Vagina (tissue), 2 donors: ENCODE measurements around the gene CNTROB.

Source experiments
- POLR2A ChIP-seq, 2 donors: fragments of 450-650 bp; IDR thresholded peaks; one replicate each; pipeline ENCODE4 v1.6.1; 2017; ENCODE audit warnings: antibody characterized with exemption in 2 of 2, mild to moderate bottlenecking in 2 of 2, moderate library complexity in 2 of 2
- TF ChIP-seq, protein P1 (sequence below), 3 experiments: fragments of 450-650 bp in 2 of 3; fragments of 200-600 bp in 1 of 3; sonication (generic) in 1 of 3; IDR thresholded peaks; one replicate each; pipeline ENCODE4 v1.5.1; 2017 to 2019; ENCODE audit warnings: antibody characterized with exemption in 3 of 3, mild to moderate bottlenecking in 2 of 3, moderate library complexity in 2 of 3

DNA sequence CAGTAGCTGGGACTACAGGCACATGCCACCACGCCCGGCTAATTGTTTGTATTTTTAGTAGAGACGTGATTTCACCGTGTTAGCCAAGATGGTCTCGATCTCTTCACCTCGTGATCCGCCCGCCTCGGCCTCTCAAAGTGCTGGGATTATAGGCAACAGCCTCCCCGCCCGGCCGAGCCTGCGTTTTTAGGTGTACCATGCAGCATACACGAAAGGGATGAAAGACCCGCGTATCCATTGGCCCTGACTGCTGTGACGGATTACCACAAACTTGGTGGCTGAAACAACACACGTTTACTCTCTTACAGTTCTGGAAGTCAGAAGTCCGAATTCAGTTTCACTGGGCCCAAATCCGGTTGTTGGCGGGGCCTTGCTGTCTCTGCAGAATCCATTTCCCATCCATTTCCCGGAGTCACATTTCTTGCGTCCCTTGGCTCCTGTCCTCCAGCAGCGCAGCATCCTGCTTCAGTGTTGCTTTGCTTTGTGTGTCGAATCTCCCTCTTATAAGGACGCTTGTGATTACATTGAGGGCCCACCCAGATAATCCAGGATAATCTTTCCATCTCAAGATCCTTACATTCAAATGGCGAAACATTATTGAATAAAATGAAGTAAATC lies 62.1 kb downstream of the CNTROB start:
- TF ChIP-seq, protein P1, sequence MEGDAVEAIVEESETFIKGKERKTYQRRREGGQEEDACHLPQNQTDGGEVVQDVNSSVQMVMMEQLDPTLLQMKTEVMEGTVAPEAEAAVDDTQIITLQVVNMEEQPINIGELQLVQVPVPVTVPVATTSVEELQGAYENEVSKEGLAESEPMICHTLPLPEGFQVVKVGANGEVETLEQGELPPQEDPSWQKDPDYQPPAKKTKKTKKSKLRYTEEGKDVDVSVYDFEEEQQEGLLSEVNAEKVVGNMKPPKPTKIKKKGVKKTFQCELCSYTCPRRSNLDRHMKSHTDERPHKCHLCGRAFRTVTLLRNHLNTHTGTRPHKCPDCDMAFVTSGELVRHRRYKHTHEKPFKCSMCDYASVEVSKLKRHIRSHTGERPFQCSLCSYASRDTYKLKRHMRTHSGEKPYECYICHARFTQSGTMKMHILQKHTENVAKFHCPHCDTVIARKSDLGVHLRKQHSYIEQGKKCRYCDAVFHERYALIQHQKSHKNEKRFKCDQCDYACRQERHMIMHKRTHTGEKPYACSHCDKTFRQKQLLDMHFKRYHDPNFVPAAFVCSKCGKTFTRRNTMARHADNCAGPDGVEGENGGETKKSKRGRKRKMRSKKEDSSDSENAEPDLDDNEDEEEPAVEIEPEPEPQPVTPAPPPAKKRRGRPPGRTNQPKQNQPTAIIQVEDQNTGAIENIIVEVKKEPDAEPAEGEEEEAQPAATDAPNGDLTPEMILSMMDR (IDR thresholded peaks at IDR 0.05), result no peak
- TF ChIP-seq POLR2A (IDR thresholded peaks at IDR 0.05), result no peak
